ENCODE measurements around the gene ATP9B.

DNA sequence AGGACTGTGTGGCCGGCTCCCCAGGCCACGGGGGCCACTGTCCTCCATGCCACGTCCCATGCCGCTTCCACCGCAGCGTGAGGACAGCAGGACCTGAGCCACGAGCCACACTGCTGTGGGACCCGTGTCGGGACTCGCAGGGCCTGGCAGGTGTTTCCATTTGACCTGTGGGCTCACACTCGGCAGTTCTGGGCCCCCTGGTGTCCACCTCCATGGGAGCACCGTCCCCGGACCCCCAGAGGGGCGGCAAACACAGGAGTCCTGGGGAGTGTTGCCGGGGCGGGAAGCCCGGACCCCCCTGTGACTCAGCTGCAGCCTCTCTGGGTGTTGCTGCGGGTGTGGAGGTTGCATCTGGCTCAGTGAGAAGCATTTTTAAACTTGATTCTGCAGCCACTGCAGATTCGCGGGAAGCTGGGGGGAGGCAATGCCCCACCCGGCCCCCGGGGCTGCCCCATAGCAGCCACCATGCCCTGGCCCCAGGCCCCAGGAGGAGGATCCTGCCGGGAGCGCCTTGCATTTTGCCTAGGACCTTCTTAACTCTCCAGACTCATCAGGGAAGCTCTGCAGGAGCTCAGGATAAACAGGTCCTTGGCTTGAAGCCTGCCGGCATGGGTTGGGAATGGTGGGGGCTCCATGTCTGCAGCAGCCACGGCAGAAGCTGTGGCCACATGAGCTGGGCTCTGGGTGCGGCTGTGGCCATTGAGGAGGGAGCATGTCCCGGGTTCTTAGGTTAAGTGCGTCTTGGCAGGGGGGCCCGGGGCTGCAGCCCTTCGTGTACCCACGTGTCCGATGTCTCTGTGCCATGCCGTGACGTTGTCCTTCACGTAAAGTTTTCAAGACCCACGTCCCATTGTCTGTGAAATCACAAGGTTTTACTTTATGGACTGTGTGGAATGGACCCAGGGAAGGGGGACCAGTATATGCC lies 357.4 kb downstream of the ATP9B start:
- TF ChIP-seq, protein P1, sequence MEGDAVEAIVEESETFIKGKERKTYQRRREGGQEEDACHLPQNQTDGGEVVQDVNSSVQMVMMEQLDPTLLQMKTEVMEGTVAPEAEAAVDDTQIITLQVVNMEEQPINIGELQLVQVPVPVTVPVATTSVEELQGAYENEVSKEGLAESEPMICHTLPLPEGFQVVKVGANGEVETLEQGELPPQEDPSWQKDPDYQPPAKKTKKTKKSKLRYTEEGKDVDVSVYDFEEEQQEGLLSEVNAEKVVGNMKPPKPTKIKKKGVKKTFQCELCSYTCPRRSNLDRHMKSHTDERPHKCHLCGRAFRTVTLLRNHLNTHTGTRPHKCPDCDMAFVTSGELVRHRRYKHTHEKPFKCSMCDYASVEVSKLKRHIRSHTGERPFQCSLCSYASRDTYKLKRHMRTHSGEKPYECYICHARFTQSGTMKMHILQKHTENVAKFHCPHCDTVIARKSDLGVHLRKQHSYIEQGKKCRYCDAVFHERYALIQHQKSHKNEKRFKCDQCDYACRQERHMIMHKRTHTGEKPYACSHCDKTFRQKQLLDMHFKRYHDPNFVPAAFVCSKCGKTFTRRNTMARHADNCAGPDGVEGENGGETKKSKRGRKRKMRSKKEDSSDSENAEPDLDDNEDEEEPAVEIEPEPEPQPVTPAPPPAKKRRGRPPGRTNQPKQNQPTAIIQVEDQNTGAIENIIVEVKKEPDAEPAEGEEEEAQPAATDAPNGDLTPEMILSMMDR (IDR thresholded peaks at IDR 0.05 in 2 of 3, conservative IDR thresholded peaks at IDR 0.05 in 1 of 3; ENCODE audit: borderline replicate concordance in 1 of 3, insufficient read depth in 1 of 3, low read depth in 2 of 3, low read length in 2 of 3): no peak
- TF ChIP-seq POLR2A (IDR thresholded peaks at IDR 0.05; ENCODE audit: borderline replicate concordance, extremely low read depth, insufficient read depth, insufficient read length) (no peak), POLR2AphosphoS5 (IDR thresholded peaks at IDR 0.05; ENCODE audit: low read depth, low read length) (no peak), EZH2phosphoT487 (IDR thresholded peaks at IDR 0.05; ENCODE audit: borderline replicate concordance) (no peak), EZH2 (IDR thresholded peaks at IDR 0.05) (no peak), FOSL1 (IDR thresholded peaks at IDR 0.05; ENCODE audit: low read depth) (no peak), SP1 (IDR thresholded peaks at IDR 0.05; ENCODE audit: low read depth) (no peak)
- TF ChIP-seq, protein P2, sequence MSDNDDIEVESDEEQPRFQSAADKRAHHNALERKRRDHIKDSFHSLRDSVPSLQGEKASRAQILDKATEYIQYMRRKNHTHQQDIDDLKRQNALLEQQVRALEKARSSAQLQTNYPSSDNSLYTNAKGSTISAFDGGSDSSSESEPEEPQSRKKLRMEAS (IDR thresholded peaks at IDR 0.05): no peak

Measured in HCT116 (cell line).